Stimulated activated CD8-positive, alpha-beta memory T cell treated with anti-CD3 and anti-CD28 coated beads, Interleukin-15, amount 100 ng/mL, for 4 hours (primary cell): ENCODE results near the gene ACP2.
A peak's percentile ranks its signal among the peaks of the same experiment; 100 is the strongest.

Experiments used
- DNase-seq, 2 donors: peaks; one replicate each; pipeline ENCODE4 v3.0.0-alpha.2; 2020; ENCODE audit warnings: low read depth in 2 of 2

The ACP2 gene

GRCh38 chr11:47269002-47269828 is 20.6 kb upstream of the ACP2 start:
- DNase-seq: peak; percentile 69 to 75

DNA sequence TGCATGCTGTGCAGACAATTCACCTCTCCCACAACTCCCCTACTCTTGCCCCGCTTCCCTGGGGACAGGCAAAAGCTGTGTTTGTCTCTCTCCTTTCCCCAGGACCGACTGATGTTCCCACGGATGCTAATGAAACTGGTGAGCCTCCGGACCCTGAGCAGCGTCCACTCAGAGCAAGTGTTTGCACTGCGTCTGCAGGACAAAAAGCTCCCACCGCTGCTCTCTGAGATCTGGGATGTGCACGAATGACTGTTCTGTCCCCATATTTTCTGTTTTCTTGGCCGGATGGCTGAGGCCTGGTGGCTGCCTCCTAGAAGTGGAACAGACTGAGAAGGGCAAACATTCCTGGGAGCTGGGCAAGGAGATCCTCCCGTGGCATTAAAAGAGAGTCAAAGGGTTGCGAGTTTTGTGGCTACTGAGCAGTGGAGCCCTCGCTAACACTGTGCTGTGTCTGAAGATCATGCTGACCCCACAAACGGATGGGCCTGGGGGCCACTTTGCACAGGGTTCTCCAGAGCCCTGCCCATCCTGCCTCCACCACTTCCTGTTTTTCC is 19.9 kb upstream of the ACP2 start:
- DNase-seq: no peak

DNA sequence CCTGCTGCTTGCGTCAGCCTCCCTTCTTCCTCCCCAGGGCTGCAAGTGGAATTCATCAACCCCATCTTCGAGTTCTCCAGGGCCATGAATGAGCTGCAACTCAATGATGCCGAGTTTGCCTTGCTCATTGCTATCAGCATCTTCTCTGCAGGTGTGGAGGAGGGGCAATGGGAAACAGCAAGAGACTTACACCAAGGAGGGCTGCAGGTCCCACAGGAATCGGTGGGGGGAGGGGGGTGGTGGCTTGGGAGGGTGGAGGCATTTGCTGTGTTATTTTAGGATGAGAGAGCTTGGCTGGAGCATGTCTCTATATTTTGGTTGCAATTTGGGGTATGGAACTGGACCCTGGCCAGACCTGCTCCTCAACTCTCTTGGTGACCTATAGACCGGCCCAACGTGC is 19.3 kb upstream of the ACP2 start:
- DNase-seq: no peak

GRCh38 chr11:47264521-47264920 is 15.9 kb upstream of the ACP2 start:
- DNase-seq: no peak

GRCh38 chr11:47264119-47264518 is 15.5 kb upstream of the ACP2 start:
- no peak for DNase-seq

GRCh38 chr11:47261291-47261800 is 12.7 kb upstream of the ACP2 start:
- no peak for DNase-seq

DNA sequence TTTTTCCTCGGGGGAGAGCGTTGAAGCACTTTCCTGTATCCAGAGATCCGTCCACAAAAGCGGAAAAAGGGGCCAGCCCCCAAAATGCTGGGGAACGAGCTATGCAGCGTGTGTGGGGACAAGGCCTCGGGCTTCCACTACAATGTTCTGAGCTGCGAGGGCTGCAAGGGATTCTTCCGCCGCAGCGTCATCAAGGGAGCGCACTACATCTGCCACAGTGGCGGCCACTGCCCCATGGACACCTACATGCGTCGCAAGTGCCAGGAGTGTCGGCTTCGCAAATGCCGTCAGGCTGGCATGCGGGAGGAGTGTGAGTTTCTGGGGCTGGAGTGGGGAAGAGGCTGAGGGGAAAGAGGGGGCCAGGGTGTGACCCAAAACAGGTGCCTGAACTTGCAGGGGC is 11.8 kb upstream of the ACP2 start:
- DNase-seq: no peak

- DNase-seq: no peak
Observed at GRCh38 chr11:47259232-47259977, 10.8 kb upstream of the ACP2 start.

DNA sequence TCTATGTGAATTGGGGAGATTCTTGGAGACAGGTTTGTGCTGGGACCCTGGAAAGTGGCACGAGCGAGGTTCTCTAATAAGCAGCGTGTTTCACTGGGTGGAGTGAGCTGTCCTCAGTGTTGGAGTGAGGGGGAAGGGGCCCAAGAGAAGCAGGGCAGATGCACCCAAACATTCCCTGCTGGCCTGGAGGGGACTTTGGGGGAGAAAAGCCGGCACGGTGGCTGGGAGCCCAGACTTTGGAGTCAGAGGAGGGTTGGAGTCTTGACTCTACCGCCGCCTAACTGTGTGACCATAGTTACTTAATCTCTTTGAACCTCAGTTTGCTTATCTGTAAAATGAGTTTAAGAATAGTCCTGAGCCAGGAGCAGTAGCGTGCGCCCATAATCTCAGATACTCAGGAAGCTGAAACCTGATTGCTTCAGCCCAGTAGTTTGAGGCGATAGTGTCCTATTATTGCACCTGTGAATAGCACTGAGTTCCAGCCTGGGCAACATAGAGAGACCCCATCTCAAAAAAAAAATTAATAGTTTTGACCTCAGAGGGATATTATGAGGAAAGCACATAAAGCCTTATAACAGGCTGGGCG is 9.8 kb upstream of the ACP2 start:
- no peak for DNase-seq

DNA sequence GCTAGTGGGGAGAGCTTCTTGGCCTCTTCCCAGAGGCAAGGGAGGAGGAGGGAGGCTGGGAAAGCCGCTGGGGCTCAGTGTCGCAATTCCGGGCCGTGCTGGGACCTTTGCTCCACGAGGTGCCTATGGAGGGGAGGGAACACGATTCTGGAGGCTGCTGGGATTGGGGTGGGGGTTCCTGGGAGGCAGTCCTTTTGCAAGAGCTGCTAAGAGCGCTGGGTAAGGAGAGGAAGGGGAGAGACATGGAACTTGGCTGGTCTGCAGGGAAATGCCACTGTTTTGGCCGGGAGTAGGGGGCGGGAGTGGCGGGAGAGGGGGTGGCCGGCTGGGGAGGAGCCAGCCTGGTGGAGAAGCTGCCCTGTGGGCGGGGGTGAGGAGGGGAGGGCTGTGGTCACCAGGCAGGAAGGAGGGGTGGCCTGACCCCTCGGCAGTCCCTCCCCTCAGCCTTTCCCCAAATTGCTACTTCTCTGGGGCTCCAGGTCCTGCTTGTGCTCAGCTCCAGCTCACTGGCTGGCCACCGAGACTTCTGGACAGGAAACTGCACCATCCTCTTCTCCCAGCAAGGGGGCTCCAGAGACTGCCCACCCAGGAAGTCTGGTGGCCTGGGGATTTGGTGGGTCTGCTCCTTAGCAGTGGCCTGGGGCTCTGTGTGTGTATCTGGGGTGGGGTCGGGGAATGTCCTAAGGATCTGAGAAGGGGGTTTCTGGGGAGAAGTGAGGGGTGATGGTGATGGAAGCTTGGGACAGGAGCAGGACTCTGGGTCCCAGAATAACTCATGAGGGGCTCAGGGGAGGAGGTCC is 9.1 kb upstream of the ACP2 start, which contains the start of gene NR1H3:
Gene NR1H3 (plus strand): TSS at position 480 of the 800 bp plus-strand sequence. CDS start 1,221 bp downstream, outside the sequence.
- no peak for DNase-seq

DNA sequence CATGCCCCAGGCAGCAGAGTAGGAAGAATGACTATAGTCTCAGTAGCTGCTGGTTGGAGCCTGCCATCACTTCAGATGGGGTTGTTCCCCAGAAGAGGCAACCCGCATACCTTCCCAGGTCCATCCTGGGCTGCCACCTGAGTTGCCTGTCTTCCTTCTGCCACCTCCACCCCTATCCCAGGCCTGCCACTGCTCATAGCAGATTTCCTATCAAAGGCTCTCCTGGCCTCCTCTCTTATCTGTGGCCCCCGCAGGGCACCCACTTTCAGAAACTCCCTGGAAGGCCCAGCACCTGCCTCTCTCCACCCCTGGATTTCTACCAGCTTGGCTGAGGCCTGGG is 8.5 kb upstream of the ACP2 start:
- no peak for DNase-seq

GRCh38 chr11:47256374-47256773 is 7.8 kb upstream of the ACP2 start:
- no peak for DNase-seq

DNA sequence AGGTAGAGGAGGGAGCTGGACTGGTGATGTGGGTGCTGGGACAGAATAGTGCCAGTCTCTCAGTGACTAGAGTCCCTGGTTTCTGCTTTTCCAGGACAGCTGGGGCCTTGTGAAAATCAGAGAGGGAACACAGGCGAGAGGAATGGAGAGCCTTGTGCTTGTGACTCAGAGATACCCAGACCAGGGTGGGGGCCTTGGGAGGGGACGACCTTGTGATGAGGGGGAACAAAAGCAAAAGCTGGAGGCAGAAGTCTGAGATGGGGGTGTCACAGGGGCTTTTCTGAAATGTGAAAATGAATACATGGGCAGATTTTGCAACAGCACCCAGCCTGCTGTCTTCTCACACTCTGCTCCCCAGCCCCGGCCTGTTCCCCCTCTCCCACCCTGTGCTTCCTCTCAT is 5.8 kb upstream of the ACP2 start:
- no peak for DNase-seq

GRCh38 chr11:47253660-47254059 is 5.0 kb upstream of the ACP2 start:
- no peak for DNase-seq

DNA sequence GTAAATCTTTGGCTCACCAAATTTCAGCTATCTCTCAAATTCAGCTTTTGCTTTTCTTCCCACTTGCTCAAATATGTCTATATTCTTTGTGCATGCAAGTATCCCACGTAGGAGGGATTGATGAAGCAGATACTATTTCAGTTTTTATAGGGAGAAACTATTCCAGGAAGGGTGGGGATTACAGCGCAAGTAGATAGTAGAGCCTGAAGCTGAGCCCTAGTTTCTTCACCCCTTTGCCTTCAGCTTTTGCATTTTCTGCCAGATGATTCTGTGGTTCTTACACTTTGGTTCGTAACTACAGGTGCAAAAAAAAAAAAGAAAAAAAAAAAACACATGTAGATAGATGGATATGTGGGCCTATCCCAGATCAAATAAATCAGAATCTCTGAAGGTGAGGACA is 3.1 kb upstream of the ACP2 start:
- DNase-seq: no peak

DNA sequence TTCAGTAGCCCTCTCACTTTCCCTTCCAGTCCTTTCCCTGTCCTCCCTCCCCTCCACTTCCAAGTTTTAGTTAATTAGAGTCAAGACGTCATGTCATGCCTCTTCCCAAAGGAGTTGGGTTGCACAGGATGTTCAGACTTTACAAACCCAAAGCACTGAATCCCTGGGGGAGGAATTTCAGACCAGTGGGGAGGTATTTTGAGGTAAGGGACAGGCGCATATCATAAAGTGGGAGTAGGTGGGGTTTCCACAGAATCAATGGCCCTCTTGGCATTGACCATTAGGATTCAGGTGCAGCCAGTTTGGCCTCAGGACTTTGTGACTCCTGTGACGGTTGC is 733 bp upstream of the ACP2 start:
- DNase-seq: no peak

GRCh38 chr11:47248304-47248663 is 330 bp downstream of the ACP2 start:
- no peak for DNase-seq

DNA sequence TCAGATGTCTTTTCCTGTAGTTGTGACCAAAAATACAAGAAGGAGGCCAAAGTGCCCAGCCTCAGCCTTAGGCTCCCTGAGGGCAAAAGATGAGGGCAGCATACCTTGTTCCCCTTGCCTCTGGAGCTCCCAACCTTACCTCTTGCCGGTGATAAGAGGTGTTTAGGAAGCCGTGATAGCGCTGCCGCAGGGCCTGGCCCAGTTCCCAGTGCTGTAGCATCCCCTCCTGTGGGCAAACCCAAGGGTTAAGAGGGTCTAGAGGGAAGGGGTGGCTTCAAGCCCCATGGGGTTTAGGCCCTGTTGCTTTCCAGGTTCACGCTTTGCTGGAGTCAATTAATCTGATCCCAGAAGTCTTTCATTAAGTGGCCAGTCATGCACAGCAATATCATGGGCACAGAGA is 1.1 kb downstream of the ACP2 start:
- no peak for DNase-seq

DNA sequence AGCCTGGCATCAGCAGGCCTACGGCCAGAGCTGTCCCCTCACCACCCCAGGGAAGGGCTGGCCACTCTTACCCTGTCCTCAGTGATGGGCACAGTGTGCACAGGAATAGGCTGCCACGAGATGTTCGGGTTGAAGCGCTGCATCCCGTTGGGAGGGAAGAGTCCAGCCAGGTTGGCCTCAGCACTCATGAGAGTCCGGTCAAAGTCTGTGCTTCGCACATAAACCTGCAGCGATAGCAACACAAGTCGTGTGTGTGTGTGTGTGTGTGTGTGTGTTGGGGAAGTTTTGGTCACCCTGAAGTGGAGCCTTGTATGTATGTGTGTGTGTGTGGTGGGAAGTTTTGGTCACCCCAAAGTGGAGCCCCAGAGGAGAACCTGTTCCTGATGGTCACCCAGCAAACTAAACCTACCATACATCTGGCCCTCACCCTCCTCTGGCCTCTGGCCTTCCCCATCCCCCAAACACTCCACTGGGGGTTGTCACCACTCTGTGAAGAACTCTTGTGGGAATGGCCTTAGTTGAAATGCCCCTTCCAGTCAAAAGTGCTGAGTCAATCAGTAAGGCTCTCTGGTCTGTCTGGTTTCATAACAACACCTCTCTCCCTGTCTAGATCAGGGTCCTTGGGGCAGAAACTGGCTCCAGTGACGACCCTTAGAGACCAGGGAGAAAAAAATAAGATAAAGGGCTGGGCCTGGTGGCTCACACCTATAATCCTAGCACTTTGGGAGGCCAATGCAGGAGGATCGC is 2.8 kb downstream of the ACP2 start:
- no peak for DNase-seq

GRCh38 chr11:47244448-47245350 is 3.9 kb downstream of the ACP2 start:
- no peak for DNase-seq
